ENCODE measurements around the gene SCML2. TPM values are rescaled to one million over a fixed set of nuclear protein-coding genes. Genes with fewer than 3 reads are reported as not detected.
A peak's percentile ranks its signal among the peaks of the same experiment; 100 is the strongest.
"Not testable (repeated sequence)": the region's sequence is repeated elsewhere in the genome, so short reads cannot be mapped to it uniquely, and the experiment has no call there.

The SCML2 gene
- 1 to 10 TPM; 1.0 to 1.6 TPM for polyA plus RNA-seq

GRCh38 chrX:18354369-18355223 is at the start of gene SCML2:
TSS of gene SCML2 (minus strand) at chrX:18354688. CDS start at chrX:18334071, 20,617 bp downstream.
- 1 to 27% methylated on average over 79 to 92 of the region's 92 CpGs for WGBS, 2 donors
- no peaks in the 10 kb centered on the region for H3K9me3 ChIP-seq (ENCODE audit: control insufficient read depth in 2 of 2, insufficient read depth in 1 of 2, low read depth in 1 of 2, low read length in 1 of 2)
- H3K27ac ChIP-seq (ENCODE audit: low read depth in 2 of 2, low read length in 1 of 2): peak within 1 kb of the TSS in 1 of 2 donors; percentile 26
- no peaks in the 10 kb centered on the region for H3K4me1 ChIP-seq (ENCODE audit: control insufficient read depth in 2 of 2, insufficient read depth in 2 of 2, low read length in 1 of 2)
- H3K4me3 ChIP-seq (ENCODE audit: low read depth in 1 of 2, low read length in 2 of 2): peak within 1 kb of the TSS; percentile 55 to 68
- H3K36me3 ChIP-seq (ENCODE audit: control insufficient read depth in 2 of 2, insufficient read depth in 2 of 2, low read length in 1 of 2): no peaks in the 10 kb centered on the region
- H3K27me3 ChIP-seq (ENCODE audit: control insufficient read depth in 1 of 2, insufficient read depth in 2 of 2, low read length in 2 of 2): no peaks in the 10 kb centered on the region

GRCh38 chrX:18401848-18402213 is 47.3 kb upstream of the SCML2 start:
- Histone ChIP-seq H3K4me3 (ENCODE audit: low read depth in 1 of 2, low read length in 2 of 2) (no peak overlapping the region), H3K27me3 (ENCODE audit: control insufficient read depth in 1 of 2, insufficient read depth in 2 of 2, low read length in 2 of 2) (no peaks in the 10 kb centered on the region), H3K27ac (ENCODE audit: low read depth in 2 of 2, low read length in 1 of 2) (no peak overlapping the region), H3K9me3 (ENCODE audit: control insufficient read depth in 2 of 2, insufficient read depth in 1 of 2, low read depth in 1 of 2, low read length in 1 of 2) (no peaks in the 10 kb centered on the region), H3K36me3 (ENCODE audit: control insufficient read depth in 2 of 2, insufficient read depth in 2 of 2, low read length in 1 of 2) (no peaks in the 10 kb centered on the region), H3K4me1 (ENCODE audit: control insufficient read depth in 2 of 2, insufficient read depth in 2 of 2, low read length in 1 of 2) (no peaks in the 10 kb centered on the region)
- WGBS, 2 donors: 68 to 80% methylated on average over 4 of the region's 4 CpGs

- 74 to 77% methylated on average over 11 of the region's 11 CpGs for WGBS, 2 donors
- no peak overlapping the region for H3K27ac ChIP-seq (ENCODE audit: low read depth in 2 of 2, low read length in 1 of 2)
- no peaks in the 10 kb centered on the region for H3K9me3 ChIP-seq (ENCODE audit: control insufficient read depth in 2 of 2, insufficient read depth in 1 of 2, low read depth in 1 of 2, low read length in 1 of 2)
- H3K4me3 ChIP-seq (ENCODE audit: low read depth in 1 of 2, low read length in 2 of 2): no peak overlapping the region
- H3K36me3 ChIP-seq (ENCODE audit: control insufficient read depth in 2 of 2, insufficient read depth in 2 of 2, low read length in 1 of 2): no peaks in the 10 kb centered on the region
- H3K4me1 ChIP-seq (ENCODE audit: control insufficient read depth in 2 of 2, insufficient read depth in 2 of 2, low read length in 1 of 2): no peaks in the 10 kb centered on the region
- no peaks in the 10 kb centered on the region for H3K27me3 ChIP-seq (ENCODE audit: control insufficient read depth in 1 of 2, insufficient read depth in 2 of 2, low read length in 2 of 2)
Measured at GRCh38 chrX:18394477-18394876, 40.0 kb upstream of the SCML2 start.

GRCh38 chrX:18390941-18391538 is 36.6 kb upstream of the SCML2 start:
- Histone ChIP-seq H3K4me1 (ENCODE audit: control insufficient read depth in 2 of 2, insufficient read depth in 2 of 2, low read length in 1 of 2) (no peaks in the 10 kb centered on the region), H3K27me3 (ENCODE audit: control insufficient read depth in 1 of 2, insufficient read depth in 2 of 2, low read length in 2 of 2) (no peaks in the 10 kb centered on the region), H3K27ac (ENCODE audit: low read depth in 2 of 2, low read length in 1 of 2) (no peak overlapping the region), H3K36me3 (ENCODE audit: control insufficient read depth in 2 of 2, insufficient read depth in 2 of 2, low read length in 1 of 2) (no peaks in the 10 kb centered on the region), H3K9me3 (ENCODE audit: control insufficient read depth in 2 of 2, insufficient read depth in 1 of 2, low read depth in 1 of 2, low read length in 1 of 2) (no peaks in the 10 kb centered on the region), H3K4me3 (ENCODE audit: low read depth in 1 of 2, low read length in 2 of 2) (no peak overlapping the region)
- WGBS, 2 donors: 21 to 26% methylated on average over 9 of the region's 9 CpGs

GRCh38 chrX:18389966-18390365 is 35.5 kb upstream of the SCML2 start:
- H3K9me3 ChIP-seq (ENCODE audit: control insufficient read depth in 2 of 2, insufficient read depth in 1 of 2, low read depth in 1 of 2, low read length in 1 of 2): no peaks in the 10 kb centered on the region
- 60 to 62% methylated on average over 3 of the region's 3 CpGs for WGBS, 2 donors
- H3K27me3 ChIP-seq (ENCODE audit: control insufficient read depth in 1 of 2, insufficient read depth in 2 of 2, low read length in 2 of 2): no peaks in the 10 kb centered on the region
- H3K27ac ChIP-seq (ENCODE audit: low read depth in 2 of 2, low read length in 1 of 2): no peak overlapping the region
- no peaks in the 10 kb centered on the region for H3K4me1 ChIP-seq (ENCODE audit: control insufficient read depth in 2 of 2, insufficient read depth in 2 of 2, low read length in 1 of 2)
- no peak overlapping the region for H3K4me3 ChIP-seq (ENCODE audit: low read depth in 1 of 2, low read length in 2 of 2)
- no peaks in the 10 kb centered on the region for H3K36me3 ChIP-seq (ENCODE audit: control insufficient read depth in 2 of 2, insufficient read depth in 2 of 2, low read length in 1 of 2)

GRCh38 chrX:18377796-18378195 is 23.3 kb upstream of the SCML2 start:
- WGBS, 2 donors: 20 to 34% methylated on average over 6 of the region's 6 CpGs
- H3K4me3 ChIP-seq (ENCODE audit: low read depth in 1 of 2, low read length in 2 of 2): no peak overlapping the region
- no peak overlapping the region for H3K27ac ChIP-seq (ENCODE audit: low read depth in 2 of 2, low read length in 1 of 2)
- no peaks in the 10 kb centered on the region for H3K9me3 ChIP-seq (ENCODE audit: control insufficient read depth in 2 of 2, insufficient read depth in 1 of 2, low read depth in 1 of 2, low read length in 1 of 2)
- H3K27me3 ChIP-seq (ENCODE audit: control insufficient read depth in 1 of 2, insufficient read depth in 2 of 2, low read length in 2 of 2): no peaks in the 10 kb centered on the region
- H3K36me3 ChIP-seq (ENCODE audit: control insufficient read depth in 2 of 2, insufficient read depth in 2 of 2, low read length in 1 of 2): no peaks in the 10 kb centered on the region
- no peaks in the 10 kb centered on the region for H3K4me1 ChIP-seq (ENCODE audit: control insufficient read depth in 2 of 2, insufficient read depth in 2 of 2, low read length in 1 of 2)

- not testable (repeated sequence) for H3K4me1 ChIP-seq (ENCODE audit: control insufficient read depth in 2 of 2, insufficient read depth in 2 of 2, low read length in 1 of 2); H3K27ac ChIP-seq (ENCODE audit: low read depth in 2 of 2, low read length in 1 of 2); H3K36me3 ChIP-seq (ENCODE audit: control insufficient read depth in 2 of 2, insufficient read depth in 2 of 2, low read length in 1 of 2); H3K27me3 ChIP-seq (ENCODE audit: control insufficient read depth in 1 of 2, insufficient read depth in 2 of 2, low read length in 2 of 2); H3K9me3 ChIP-seq (ENCODE audit: control insufficient read depth in 2 of 2, insufficient read depth in 1 of 2, low read depth in 1 of 2, low read length in 1 of 2); H3K4me3 ChIP-seq (ENCODE audit: low read depth in 1 of 2, low read length in 2 of 2)
- WGBS, 2 donors: 79 to 87% methylated on average over 9 of the region's 9 CpGs
Measured at GRCh38 chrX:18375131-18375805, 20.8 kb upstream of the SCML2 start.

- H3K27me3 ChIP-seq (ENCODE audit: control insufficient read depth in 1 of 2, insufficient read depth in 2 of 2, low read length in 2 of 2); H3K27ac ChIP-seq (ENCODE audit: low read depth in 2 of 2, low read length in 1 of 2); H3K36me3 ChIP-seq (ENCODE audit: control insufficient read depth in 2 of 2, insufficient read depth in 2 of 2, low read length in 1 of 2); H3K4me3 ChIP-seq (ENCODE audit: low read depth in 1 of 2, low read length in 2 of 2); H3K9me3 ChIP-seq (ENCODE audit: control insufficient read depth in 2 of 2, insufficient read depth in 1 of 2, low read depth in 1 of 2, low read length in 1 of 2); H3K4me1 ChIP-seq (ENCODE audit: control insufficient read depth in 2 of 2, insufficient read depth in 2 of 2, low read length in 1 of 2): not testable (repeated sequence)
- 68 to 74% methylated on average over 5 of the region's 5 CpGs for WGBS, 2 donors
Measured at GRCh38 chrX:18369096-18369495, 14.6 kb upstream of the SCML2 start.

GRCh38 chrX:18368402-18368801 is 13.9 kb upstream of the SCML2 start:
- Histone ChIP-seq H3K4me1 (ENCODE audit: control insufficient read depth in 2 of 2, insufficient read depth in 2 of 2, low read length in 1 of 2) (no peaks in the 10 kb centered on the region), H3K27ac (ENCODE audit: low read depth in 2 of 2, low read length in 1 of 2) (no peak overlapping the region), H3K9me3 (ENCODE audit: control insufficient read depth in 2 of 2, insufficient read depth in 1 of 2, low read depth in 1 of 2, low read length in 1 of 2) (no peaks in the 10 kb centered on the region), H3K4me3 (ENCODE audit: low read depth in 1 of 2, low read length in 2 of 2) (no peak overlapping the region), H3K36me3 (ENCODE audit: control insufficient read depth in 2 of 2, insufficient read depth in 2 of 2, low read length in 1 of 2) (no peaks in the 10 kb centered on the region), H3K27me3 (ENCODE audit: control insufficient read depth in 1 of 2, insufficient read depth in 2 of 2, low read length in 2 of 2) (no peaks in the 10 kb centered on the region)
- 51 to 71% methylated on average over 4 of the region's 4 CpGs for WGBS, 2 donors

Measured in esophagus (tissue), 2 donors.